Uterus (tissue), 2 donors: ENCODE results near the gene GRK3.

ENCODE experiments used
- POLR2A ChIP-seq, 2 donors: fragments of 450-650 bp; IDR thresholded peaks; one replicate each; pipeline ENCODE4 v1.6.1; 2016; ENCODE audit warnings: antibody characterized with exemption in 2 of 2, mild to moderate bottlenecking in 1 of 2, moderate library complexity in 1 of 2
- TF ChIP-seq, protein P1 (sequence below), 4 experiments: fragments of 200-600 bp in 2 of 4; fragments of 450-650 bp in 2 of 4; sonication (generic) in 2 of 4; IDR thresholded peaks; one replicate each; pipeline ENCODE4 v1.5.1; 2016 to 2019; ENCODE audit warnings: antibody characterized with exemption in 4 of 4, mild to moderate bottlenecking in 2 of 4, moderate library complexity in 1 of 4

DNA sequence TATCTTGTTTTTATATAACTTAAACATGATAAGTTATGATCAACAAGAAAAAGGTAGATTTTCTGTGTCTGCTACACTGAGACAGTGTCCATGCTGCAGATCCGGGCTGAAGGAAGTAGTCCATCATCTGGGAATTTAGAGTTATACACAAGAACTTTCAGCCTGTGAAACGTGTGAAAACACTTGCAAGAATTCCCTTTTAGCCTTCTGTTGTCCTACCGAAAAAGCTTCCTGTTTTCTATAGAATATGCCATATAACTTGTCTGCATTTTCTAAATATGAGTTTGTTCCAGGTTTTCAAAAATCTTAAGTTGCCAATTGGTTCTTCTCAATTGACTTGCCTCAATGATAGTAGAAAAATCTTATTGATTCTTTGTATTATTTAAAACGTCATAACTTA lies 113.2 kb downstream of the GRK3 start:
- TF ChIP-seq, protein P1, sequence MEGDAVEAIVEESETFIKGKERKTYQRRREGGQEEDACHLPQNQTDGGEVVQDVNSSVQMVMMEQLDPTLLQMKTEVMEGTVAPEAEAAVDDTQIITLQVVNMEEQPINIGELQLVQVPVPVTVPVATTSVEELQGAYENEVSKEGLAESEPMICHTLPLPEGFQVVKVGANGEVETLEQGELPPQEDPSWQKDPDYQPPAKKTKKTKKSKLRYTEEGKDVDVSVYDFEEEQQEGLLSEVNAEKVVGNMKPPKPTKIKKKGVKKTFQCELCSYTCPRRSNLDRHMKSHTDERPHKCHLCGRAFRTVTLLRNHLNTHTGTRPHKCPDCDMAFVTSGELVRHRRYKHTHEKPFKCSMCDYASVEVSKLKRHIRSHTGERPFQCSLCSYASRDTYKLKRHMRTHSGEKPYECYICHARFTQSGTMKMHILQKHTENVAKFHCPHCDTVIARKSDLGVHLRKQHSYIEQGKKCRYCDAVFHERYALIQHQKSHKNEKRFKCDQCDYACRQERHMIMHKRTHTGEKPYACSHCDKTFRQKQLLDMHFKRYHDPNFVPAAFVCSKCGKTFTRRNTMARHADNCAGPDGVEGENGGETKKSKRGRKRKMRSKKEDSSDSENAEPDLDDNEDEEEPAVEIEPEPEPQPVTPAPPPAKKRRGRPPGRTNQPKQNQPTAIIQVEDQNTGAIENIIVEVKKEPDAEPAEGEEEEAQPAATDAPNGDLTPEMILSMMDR (IDR thresholded peaks at IDR 0.05), result no peak
- TF ChIP-seq POLR2A (IDR thresholded peaks at IDR 0.05), result no peak
